ENCODE data around the gene PFDN2.
A peak's percentile ranks its signal among the peaks of the same experiment; 100 is the strongest.

Gene PFDN2

GRCh38 chr1:161098210-161099068, 19.4 kb downstream of the PFDN2 start, which contains the start of gene KLHDC9:
Gene KLHDC9 (plus strand): TSS chr1:161098361. CDS start chr1:161098536, 175 bp downstream.
- peak; percentile 38 for DNase-seq

- no peak for DNase-seq
These were observed 21.3 kb downstream of the PFDN2 start for GRCh38 chr1:161096530-161096929.

- DNase-seq: no peak
These were observed 21.8 kb downstream of the PFDN2 start for GRCh38 chr1:161096015-161096414.

- no peak for DNase-seq
These were observed 22.6 kb downstream of the PFDN2 start for GRCh38 chr1:161095230-161095629.

- DNase-seq: no peak
These were observed 23.4 kb downstream of the PFDN2 start for GRCh38 chr1:161094481-161094880.

- no peak for DNase-seq
These were observed 25.2 kb downstream of the PFDN2 start for GRCh38 chr1:161092621-161093028.

GRCh38 chr1:161091796-161092507, 25.9 kb downstream of the PFDN2 start:
- DNase-seq: no peak

- no peak for DNase-seq
These were observed 26.7 kb downstream of the PFDN2 start for GRCh38 chr1:161091093-161091492.

- no peak for DNase-seq
These were observed 27.2 kb downstream of the PFDN2 start for GRCh38 chr1:161090617-161091016.

GRCh38 chr1:161089938-161090337, 27.9 kb downstream of the PFDN2 start:
- DNase-seq: no peak

GRCh38 chr1:161089251-161089924, 28.4 kb downstream of the PFDN2 start, which contains the start of gene NECTIN4:
Gene NECTIN4 (minus strand): TSS chr1:161089558. CDS start chr1:161089296, 262 bp downstream.
- no peak for DNase-seq

GRCh38 chr1:161088587-161089110, 29.2 kb downstream of the PFDN2 start:
- no peak for DNase-seq

GRCh38 chr1:161086457-161086856, 31.4 kb downstream of the PFDN2 start:
- DNase-seq: no peak

GRCh38 chr1:161085165-161085564, 32.7 kb downstream of the PFDN2 start:
- no peak for DNase-seq

- no peak for DNase-seq
These were observed 33.2 kb downstream of the PFDN2 start for GRCh38 chr1:161084597-161084988.

- DNase-seq: no peak
These were observed 33.9 kb downstream of the PFDN2 start for GRCh38 chr1:161083748-161084596.

- DNase-seq: no peak
These were observed 34.7 kb downstream of the PFDN2 start for GRCh38 chr1:161082996-161083747.

- DNase-seq: no peak
These were observed 35.4 kb downstream of the PFDN2 start for GRCh38 chr1:161082483-161082882.

GRCh38 chr1:161081519-161081918, 36.3 kb downstream of the PFDN2 start:
- DNase-seq: no peak

GRCh38 chr1:161080441-161081405, 37.1 kb downstream of the PFDN2 start:
- DNase-seq: no peak

All from effector CD8-positive, alpha-beta T cell (primary cell).